Osteocyte (in vitro differentiated cells): ENCODE measurements around the gene BYSL. TPM values are rescaled to one million over a fixed set of nuclear protein-coding genes. Genes with fewer than 3 reads are reported as not detected.
A peak's percentile ranks its signal among the peaks of the same experiment; 100 is the strongest.
"Not testable (repeated sequence)": the region's sequence is repeated elsewhere in the genome, so short reads cannot be mapped to it uniquely, and the experiment has no call there.

Experiments
- DNase-seq: peaks from one replicate; pipeline ENCODE4 v3.0.0; 2021; ENCODE audit warnings: mixed read lengths; ENCODE audit not compliant: unreplicated experiment; ENCODE audit errors: extremely low spot score
- H3K27ac Mint-ChIP-seq: one replicate; pipeline ENCODE4 v1.8.0; 2021; ENCODE audit warnings: mild to moderate bottlenecking, mixed read lengths; ENCODE audit not compliant: unreplicated experiment
- H3K27me3 Mint-ChIP-seq: one replicate; pipeline ENCODE4 v1.8.0; 2021; ENCODE audit warnings: mixed read lengths; ENCODE audit not compliant: unreplicated experiment
- H3K36me3 Mint-ChIP-seq: one replicate; pipeline ENCODE4 v1.8.0; 2021; ENCODE audit warnings: mixed read lengths; ENCODE audit not compliant: unreplicated experiment
- H3K4me1 Mint-ChIP-seq: one replicate; pipeline ENCODE4 v1.8.0; 2021; ENCODE audit warnings: mixed read lengths; ENCODE audit not compliant: unreplicated experiment
- H3K4me3 Mint-ChIP-seq: one replicate; pipeline ENCODE4 v1.8.0; 2021; ENCODE audit warnings: mild to moderate bottlenecking, moderate library complexity, mixed read lengths; ENCODE audit not compliant: unreplicated experiment
- H3K9me3 Mint-ChIP-seq: one replicate; pipeline ENCODE4 v1.8.0; 2021; ENCODE audit warnings: mixed read lengths; ENCODE audit not compliant: unreplicated experiment
- total RNA-seq: library from RNA; stranded (reverse); gene quantifications from 2 replicates; pipeline ENCODE4 v1.2.1, GENCODE V29; 2021
- TF ChIP-seq, protein P1 (sequence below): fragments of 200-600 bp; sonication (generic); IDR thresholded peaks from 2 replicates; pipeline ENCODE4 v1.5.0; 2021; ENCODE audit warnings: antibody characterized with exemption, mild to moderate bottlenecking, moderate library complexity

Gene BYSL
- total RNA-seq, 1 donor from 2014 or later = 22.7 TPM

- Mint-ChIP-seq H3K9me3 (no peaks in the 10 kb centered on the region), H3K4me3 (peak overlapping the region; percentile 75), H3K36me3 (peaks cover under 1% of the 10 kb centered on the region), H3K27ac (peak overlapping the region; percentile 72), H3K27me3 (no peaks in the 10 kb centered on the region), H3K4me1 (peaks cover 32% of the 10 kb centered on the region)
- DNase-seq = no peak
- TF ChIP-seq, protein P1, sequence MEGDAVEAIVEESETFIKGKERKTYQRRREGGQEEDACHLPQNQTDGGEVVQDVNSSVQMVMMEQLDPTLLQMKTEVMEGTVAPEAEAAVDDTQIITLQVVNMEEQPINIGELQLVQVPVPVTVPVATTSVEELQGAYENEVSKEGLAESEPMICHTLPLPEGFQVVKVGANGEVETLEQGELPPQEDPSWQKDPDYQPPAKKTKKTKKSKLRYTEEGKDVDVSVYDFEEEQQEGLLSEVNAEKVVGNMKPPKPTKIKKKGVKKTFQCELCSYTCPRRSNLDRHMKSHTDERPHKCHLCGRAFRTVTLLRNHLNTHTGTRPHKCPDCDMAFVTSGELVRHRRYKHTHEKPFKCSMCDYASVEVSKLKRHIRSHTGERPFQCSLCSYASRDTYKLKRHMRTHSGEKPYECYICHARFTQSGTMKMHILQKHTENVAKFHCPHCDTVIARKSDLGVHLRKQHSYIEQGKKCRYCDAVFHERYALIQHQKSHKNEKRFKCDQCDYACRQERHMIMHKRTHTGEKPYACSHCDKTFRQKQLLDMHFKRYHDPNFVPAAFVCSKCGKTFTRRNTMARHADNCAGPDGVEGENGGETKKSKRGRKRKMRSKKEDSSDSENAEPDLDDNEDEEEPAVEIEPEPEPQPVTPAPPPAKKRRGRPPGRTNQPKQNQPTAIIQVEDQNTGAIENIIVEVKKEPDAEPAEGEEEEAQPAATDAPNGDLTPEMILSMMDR = no peak
Observed at GRCh38 chr6:41942067-41942851, 21.0 kb downstream of the BYSL start.

- H3K9me3 Mint-ChIP-seq, DNase-seq, H3K27me3 Mint-ChIP-seq, H3K4me3 Mint-ChIP-seq, H3K36me3 Mint-ChIP-seq, H3K27ac Mint-ChIP-seq: not testable (repeated sequence)
- H3K4me1 Mint-ChIP-seq = peaks cover 32% of the 10 kb centered on the region
Observed at GRCh38 chr6:41942882-41943281, 21.6 kb downstream of the BYSL start.

DNA sequence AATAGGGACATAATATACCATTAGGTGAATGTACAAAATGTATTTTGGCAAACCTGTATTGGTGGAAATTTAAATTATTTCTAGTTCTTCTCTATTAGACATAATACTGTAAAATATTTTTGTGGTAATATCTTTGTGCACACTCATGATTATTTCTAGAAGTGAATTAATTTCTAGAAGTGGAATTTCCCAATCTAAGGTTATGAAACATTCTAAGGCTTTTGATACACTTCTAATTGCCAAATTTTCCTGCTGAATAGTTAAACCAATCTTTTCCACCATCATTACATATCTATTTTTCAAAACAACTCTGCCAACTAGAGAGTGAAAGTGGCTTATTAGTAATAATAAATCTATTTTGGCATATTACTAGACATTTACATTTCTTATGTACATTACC is 22.2 kb downstream of the BYSL start:
- peaks cover 2% of the 10 kb centered on the region for H3K27me3 Mint-ChIP-seq
- H3K27ac Mint-ChIP-seq = no peak overlapping the region
- TF ChIP-seq, protein P1 = no peak
- no peak for DNase-seq
- no peaks in the 10 kb centered on the region for H3K9me3 Mint-ChIP-seq
- H3K36me3 Mint-ChIP-seq = peaks cover 7% of the 10 kb centered on the region
- no peak overlapping the region for H3K4me3 Mint-ChIP-seq
- H3K4me1 Mint-ChIP-seq = peaks cover 28% of the 10 kb centered on the region

DNA sequence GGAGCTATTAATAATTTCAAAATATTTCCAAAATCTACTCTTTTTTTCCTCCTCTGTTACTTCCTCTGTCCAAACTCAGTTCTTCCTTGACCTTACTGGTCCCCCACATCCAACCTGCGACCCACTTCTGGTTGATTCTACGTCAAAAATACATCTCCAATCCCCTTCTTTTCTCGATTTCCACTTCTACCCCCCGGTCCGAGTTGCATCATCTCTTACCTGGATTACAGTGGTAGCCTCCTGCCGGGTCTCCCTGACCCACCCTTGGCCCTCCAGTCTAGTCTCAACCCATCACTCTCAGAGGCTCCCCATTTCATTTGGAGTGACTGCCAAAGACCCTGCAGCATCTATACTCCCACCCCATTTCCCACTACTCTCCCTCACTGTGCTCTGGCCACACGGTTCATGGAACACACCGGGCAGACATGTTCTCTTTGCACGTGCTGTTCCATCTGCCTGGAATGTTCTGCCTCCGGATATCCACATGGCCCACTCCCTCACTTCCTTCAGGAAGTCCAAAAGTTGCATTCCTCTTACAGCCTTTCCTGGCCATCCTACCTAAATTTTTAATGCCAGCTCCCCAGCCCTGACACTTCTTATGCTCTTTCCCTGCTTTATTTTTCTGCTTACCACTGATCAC is 26.4 kb downstream of the BYSL start:
- H3K27me3 Mint-ChIP-seq = peaks cover 2% of the 10 kb centered on the region
- H3K4me1 Mint-ChIP-seq = no peaks in the 10 kb centered on the region
- H3K36me3 Mint-ChIP-seq = peaks cover 10% of the 10 kb centered on the region
- H3K9me3 Mint-ChIP-seq = no peaks in the 10 kb centered on the region
- no peak overlapping the region for H3K4me3 Mint-ChIP-seq
- TF ChIP-seq, protein P1 = no peak
- DNase-seq = no peak
- H3K27ac Mint-ChIP-seq = no peak overlapping the region

DNA sequence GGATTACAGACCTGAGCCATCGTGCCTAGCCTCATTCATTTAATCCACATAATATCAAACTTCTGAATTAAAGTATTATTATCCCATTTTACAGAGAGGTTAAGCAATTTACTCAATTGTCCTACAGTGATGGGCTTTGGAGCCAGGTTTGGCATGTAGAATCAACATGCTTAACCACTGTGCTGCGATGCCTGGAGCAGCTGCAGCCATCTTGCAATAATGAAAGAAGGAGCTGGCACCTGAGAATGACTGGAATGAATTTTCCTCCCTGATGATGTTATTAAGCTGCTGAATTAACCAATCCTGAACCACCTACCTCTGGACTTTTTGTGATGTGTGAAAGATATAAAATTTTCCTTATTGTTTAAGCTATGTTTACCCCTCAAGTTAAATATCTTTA is 33.4 kb downstream of the BYSL start:
- Mint-ChIP-seq H3K36me3 (peaks cover 5% of the 10 kb centered on the region), H3K9me3 (no peaks in the 10 kb centered on the region), H3K4me1 (no peaks in the 10 kb centered on the region), H3K27ac (no peak overlapping the region), H3K27me3 (no peaks in the 10 kb centered on the region), H3K4me3 (no peak overlapping the region)
- no peak for DNase-seq
- TF ChIP-seq, protein P1 = no peak
